GM12878 (cell line): ENCODE measurements around the gene DLG2. TPM values are rescaled to one million over a fixed set of nuclear protein-coding genes. Genes with fewer than 3 reads are reported as not detected.

ENCODE experiments used
- CREB1 ChIP-seq: IDR thresholded peaks from 2 replicates; pipeline ENCODE4 v1.6.1; 2012; ENCODE audit warnings: low read depth, mild to moderate bottlenecking, inconsistent platforms
- POLR2AphosphoS5 ChIP-seq: IDR thresholded peaks from 2 replicates; pipeline ENCODE4 v1.6.1; 2011; ENCODE audit warnings: mild to moderate bottlenecking, low read length, inconsistent platforms
- RB1 ChIP-seq: fragments of 450-650 bp; formaldehyde crosslinking; IDR thresholded peaks from 2 replicates; pipeline ENCODE4 v1.6.1; 2017; ENCODE audit warnings: mild to moderate bottlenecking, borderline replicate concordance
- TCF12 ChIP-seq: IDR thresholded peaks from 2 replicates; pipeline ENCODE4 v1.6.1; 2011; ENCODE audit warnings: low read depth, mild to moderate bottlenecking, low read length
- polyA plus RNA-seq, 11 experiments: library from polyadenylated mRNA; depleted of rRNA in 4 of 11; unstranded in 6 of 11; stranded (reverse) in 5 of 11; fragments of >200 nt; fragmentation: Nextera tagmentation in 4 of 11; fragmentation: Illumina TruSeq in 1 of 11; extraction: Ambion mirVana in 4 of 11; extraction: Trizol in 1 of 11; gene quantifications; 1 replicate in 1 of 11; 2 replicates in 10 of 11; pipeline versions ENCODE4 v1.2.1 to v1.2.3, GENCODE V29; 2011 to 2016; ENCODE audit warnings: inconsistent platforms in 2 of 11, missing spikeins in 2 of 11, low read depth in 1 of 11
- total RNA-seq, 4 experiments: library from RNA; depleted of rRNA in 3 of 4; stranded (reverse); fragments of >200 nt in 3 of 4; fragmentation: Illumina TruSeq in 1 of 4; extraction: Trizol in 1 of 4; gene quantifications; 2 replicates each; pipeline versions ENCODE4 v1.2.1 to v1.2.3, GENCODE V29; 2013 to 2021
- TF ChIP-seq, protein P1 (sequence below), 3 experiments: IDR thresholded peaks in 2 of 3; conservative IDR thresholded peaks in 1 of 3; 2 replicates each; pipeline ENCODE4 v1.5.1; 2011; ENCODE audit warnings: low read depth in 3 of 3, low read length in 3 of 3, mild to moderate bottlenecking in 3 of 3, control low read depth in 2 of 3, moderate library complexity in 2 of 3, inconsistent platforms in 1 of 3, mixed read lengths in 1 of 3; ENCODE audit not compliant: control insufficient read depth in 2 of 3, insufficient read depth in 1 of 3; ENCODE audit errors: extremely low read depth in 1 of 3
- TF ChIP-seq, protein P2 (sequence below): fragments of 450-650 bp; IDR thresholded peaks from 2 replicates; pipeline ENCODE4 v1.6.1; 2017; ENCODE audit warnings: mild to moderate bottlenecking, moderate library complexity
- TF ChIP-seq, protein P3 (sequence below): IDR thresholded peaks from 2 replicates; pipeline ENCODE4 v1.6.1; 2011; ENCODE audit warnings: low read depth, mild to moderate bottlenecking, low read length, moderate library complexity, borderline replicate concordance; ENCODE audit errors: extremely low read depth

Gene DLG2
- total and polyA plus RNA-seq, 10 of the 15 experiments (the other 5 are each of a cell fraction or from before 2014, with no cell fraction given), result 0.09 to 0.98 (median 0.35) TPM

DNA sequence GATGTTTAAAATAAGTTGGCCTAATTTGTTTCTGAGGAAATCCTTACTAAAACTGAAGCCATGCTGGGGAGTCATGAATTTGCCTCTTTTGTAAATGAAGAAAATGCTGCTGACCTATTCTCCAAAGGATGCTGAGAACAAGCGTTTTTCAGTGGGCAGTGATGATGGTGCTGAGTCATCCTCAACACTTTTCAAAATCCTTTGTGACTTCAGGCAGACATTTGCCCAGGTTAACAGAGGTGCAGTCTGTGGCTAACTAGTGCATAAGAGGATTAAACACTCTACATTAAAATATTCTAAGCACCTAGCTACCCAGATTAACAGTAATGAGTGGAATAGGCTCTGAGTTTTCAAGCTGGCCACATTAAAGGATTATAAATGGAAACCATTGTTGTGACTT lies 509.0 kb downstream of the DLG2 start (continued):
- TF ChIP-seq, protein P1, sequence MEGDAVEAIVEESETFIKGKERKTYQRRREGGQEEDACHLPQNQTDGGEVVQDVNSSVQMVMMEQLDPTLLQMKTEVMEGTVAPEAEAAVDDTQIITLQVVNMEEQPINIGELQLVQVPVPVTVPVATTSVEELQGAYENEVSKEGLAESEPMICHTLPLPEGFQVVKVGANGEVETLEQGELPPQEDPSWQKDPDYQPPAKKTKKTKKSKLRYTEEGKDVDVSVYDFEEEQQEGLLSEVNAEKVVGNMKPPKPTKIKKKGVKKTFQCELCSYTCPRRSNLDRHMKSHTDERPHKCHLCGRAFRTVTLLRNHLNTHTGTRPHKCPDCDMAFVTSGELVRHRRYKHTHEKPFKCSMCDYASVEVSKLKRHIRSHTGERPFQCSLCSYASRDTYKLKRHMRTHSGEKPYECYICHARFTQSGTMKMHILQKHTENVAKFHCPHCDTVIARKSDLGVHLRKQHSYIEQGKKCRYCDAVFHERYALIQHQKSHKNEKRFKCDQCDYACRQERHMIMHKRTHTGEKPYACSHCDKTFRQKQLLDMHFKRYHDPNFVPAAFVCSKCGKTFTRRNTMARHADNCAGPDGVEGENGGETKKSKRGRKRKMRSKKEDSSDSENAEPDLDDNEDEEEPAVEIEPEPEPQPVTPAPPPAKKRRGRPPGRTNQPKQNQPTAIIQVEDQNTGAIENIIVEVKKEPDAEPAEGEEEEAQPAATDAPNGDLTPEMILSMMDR (IDR thresholded peaks at IDR 0.05 in 2 of 3, conservative IDR thresholded peaks at IDR 0.05 in 1 of 3; ENCODE audit: control insufficient read depth in 2 of 3, extremely low read depth in 1 of 3, insufficient read depth in 1 of 3, low read depth in 3 of 3, low read length in 3 of 3), result no peak
- TF ChIP-seq, protein P2, sequence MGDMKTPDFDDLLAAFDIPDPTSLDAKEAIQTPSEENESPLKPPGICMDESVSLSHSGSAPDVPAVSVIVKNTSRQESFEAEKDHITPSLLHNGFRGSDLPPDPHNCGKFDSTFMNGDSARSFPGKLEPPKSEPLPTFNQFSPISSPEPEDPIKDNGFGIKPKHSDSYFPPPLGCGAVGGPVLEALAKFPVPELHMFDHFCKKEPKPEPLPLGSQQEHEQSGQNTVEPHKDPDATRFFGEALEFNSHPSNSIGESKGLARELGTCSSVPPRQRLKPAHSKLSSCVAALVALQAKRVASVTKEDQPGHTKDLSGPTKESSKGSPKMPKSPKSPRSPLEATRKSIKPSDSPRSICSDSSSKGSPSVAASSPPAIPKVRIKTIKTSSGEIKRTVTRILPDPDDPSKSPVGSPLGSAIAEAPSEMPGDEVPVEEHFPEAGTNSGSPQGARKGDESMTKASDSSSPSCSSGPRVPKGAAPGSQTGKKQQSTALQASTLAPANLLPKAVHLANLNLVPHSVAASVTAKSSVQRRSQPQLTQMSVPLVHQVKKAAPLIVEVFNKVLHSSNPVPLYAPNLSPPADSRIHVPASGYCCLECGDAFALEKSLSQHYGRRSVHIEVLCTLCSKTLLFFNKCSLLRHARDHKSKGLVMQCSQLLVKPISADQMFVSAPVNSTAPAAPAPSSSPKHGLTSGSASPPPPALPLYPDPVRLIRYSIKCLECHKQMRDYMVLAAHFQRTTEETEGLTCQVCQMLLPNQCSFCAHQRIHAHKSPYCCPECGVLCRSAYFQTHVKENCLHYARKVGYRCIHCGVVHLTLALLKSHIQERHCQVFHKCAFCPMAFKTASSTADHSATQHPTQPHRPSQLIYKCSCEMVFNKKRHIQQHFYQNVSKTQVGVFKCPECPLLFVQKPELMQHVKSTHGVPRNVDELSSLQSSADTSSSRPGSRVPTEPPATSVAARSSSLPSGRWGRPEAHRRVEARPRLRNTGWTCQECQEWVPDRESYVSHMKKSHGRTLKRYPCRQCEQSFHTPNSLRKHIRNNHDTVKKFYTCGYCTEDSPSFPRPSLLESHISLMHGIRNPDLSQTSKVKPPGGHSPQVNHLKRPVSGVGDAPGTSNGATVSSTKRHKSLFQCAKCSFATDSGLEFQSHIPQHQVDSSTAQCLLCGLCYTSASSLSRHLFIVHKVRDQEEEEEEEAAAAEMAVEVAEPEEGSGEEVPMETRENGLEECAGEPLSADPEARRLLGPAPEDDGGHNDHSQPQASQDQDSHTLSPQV, result no peak
- TF ChIP-seq TCF12 (no peak), POLR2AphosphoS5 (no peak), RB1 (no peak), CREB1 (no peak)
- TF ChIP-seq, protein P3, sequence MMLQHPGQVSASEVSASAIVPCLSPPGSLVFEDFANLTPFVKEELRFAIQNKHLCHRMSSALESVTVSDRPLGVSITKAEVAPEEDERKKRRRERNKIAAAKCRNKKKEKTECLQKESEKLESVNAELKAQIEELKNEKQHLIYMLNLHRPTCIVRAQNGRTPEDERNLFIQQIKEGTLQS, result no peak
